Fibroblast of pulmonary artery (primary cell): ENCODE results near the gene CYP4F3.

Experiments
- DNase-seq: peaks from one replicate; pipeline ENCODE4 v3.0.0-alpha.2; 2010; ENCODE audit warnings: low read depth
- H3K4me3 ChIP-seq: replicated peaks from 2 replicates; pipeline ENCODE4 v1.5.1; 2011; ENCODE audit warnings: low read depth, mild to moderate bottlenecking, control low read depth, low read length, moderate library complexity
- CTCF ChIP-seq: IDR thresholded peaks from 2 replicates; pipeline ENCODE4 v1.5.1; 2011; ENCODE audit warnings: mild to moderate bottlenecking, control low read depth, low read length, inconsistent platforms; ENCODE audit errors: missing control alignments

Gene CYP4F3

DNA sequence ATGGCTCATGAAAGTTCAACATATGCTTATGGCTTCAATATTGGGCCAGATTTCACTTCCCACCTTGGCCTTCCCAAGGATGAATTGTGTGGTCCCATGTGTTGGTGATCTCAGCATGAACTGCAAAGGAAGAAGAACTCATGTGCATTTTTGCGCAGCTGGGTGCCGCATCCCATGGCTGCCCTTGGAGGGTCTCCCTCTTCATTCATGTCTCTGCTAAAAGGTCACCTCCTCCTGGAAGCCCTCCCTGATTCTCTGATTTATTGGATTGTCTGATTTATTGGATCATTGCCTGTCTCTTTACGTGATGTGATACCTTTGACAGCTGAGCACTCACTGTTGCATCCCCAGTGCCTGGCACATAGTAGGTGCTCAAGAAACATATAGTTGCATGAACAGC, 27.4 kb upstream of the CYP4F3 start:
- H3K4me3 ChIP-seq, result no peak overlapping the region
- TF ChIP-seq CTCF, result no peak
- DNase-seq, result no peak

DNA sequence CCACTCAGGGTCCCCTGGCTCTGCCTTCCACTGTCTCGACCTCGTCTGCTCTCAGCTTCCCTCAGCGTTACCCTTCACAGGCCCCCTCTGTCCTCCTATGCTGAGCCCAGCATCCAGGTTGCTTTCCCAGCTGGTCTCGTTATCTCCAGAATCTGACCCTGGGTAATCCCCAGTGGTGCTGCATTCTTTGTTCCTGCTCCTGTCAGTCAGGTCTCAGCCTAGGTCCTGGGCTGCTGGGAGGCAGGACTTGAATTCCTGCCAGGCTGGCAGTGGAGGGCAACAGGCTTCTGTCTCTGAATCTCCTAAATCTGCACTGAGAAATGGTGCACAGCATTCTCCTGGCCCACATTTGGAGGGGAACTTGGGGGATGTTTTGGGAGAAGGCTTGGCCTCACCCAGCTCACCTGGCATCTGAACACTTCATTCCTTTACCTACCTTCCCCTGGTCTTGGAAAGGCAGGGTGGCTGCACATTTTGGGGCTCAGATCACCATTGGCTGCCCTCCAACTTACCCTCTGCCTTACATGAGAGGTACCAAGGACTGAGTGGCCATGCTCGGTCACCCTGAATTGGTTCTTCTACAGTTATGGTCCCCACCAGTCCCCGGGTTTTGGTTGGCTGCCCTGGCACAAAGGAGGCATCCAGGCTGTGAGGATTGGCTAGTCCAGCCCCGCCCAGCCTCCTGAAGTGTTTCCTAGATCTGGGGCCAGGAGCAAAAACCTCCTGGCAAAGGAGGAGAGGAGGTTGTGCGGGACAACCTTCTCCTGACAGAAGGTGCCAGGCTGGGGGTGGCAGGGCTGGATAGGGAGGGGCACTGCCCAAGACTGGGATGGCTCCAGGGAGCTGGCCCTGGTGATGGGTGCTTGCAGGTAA, 26.0 kb upstream of the CYP4F3 start, which contains the start of gene CYP4F8:
Gene CYP4F8 (plus strand): TSS at position 712 of the 873 bp plus-strand sequence. CDS start 399 bp downstream, outside the sequence.
- no peak for TF ChIP-seq CTCF
- DNase-seq, result no peak
- H3K4me3 ChIP-seq, result no peak within 1 kb of the TSS

- DNase-seq, result no peak
- H3K4me3 ChIP-seq, result no peak overlapping the region
- no peak for TF ChIP-seq CTCF
These were observed 25.2 kb upstream of the CYP4F3 start for GRCh38 chr19:15615526-15615925.

DNA sequence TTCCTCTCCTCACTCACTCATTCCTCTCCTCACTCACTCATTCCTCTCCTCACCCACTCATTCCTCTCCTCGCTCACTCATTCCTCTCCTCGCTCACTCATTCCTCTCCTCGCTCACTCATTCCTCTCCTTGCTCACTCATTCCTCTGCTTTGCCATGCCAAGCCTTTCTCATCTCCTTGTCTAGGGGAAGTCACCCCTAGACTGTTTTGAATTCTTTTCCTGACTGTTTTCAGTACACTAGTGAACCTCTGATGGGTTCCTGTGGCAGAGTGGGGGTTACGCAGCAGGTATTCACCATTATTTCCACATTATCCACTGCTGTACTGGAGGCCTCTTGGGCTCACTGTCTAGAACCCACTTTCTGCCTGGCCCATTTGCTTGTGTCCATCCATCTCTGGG, 24.5 kb upstream of the CYP4F3 start:
- DNase-seq, result no peak
- no peak for TF ChIP-seq CTCF
- H3K4me3 ChIP-seq, result no peak overlapping the region

GRCh38 chr19:15616627-15617270, 23.9 kb upstream of the CYP4F3 start:
- no peak for TF ChIP-seq CTCF
- no peak overlapping the region for H3K4me3 ChIP-seq
- DNase-seq, result no peak

DNA sequence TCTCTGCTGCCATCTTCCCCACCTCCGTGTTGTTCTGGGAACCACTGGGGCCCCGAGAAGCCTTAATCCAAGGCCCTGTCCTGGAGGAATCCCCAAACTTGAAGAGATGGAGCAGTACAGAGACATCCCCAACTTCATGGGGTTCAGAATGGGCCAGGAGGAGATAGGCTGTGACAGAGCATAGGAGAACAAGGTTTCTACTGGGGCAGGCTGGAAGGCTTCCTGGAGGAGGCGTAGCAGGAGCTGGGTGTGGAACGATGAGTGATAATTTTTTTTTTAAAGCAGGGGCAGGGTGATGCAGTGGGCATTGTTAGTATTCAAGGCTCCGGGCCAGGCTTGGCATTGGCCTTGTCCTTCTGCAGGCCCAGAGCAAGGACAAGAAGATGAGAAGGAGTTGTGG, 22.4 kb upstream of the CYP4F3 start:
- no peak for DNase-seq
- TF ChIP-seq CTCF, result no peak
- H3K4me3 ChIP-seq, result no peak overlapping the region
